ENCODE data around the gene MADD. TPM values are rescaled to one million over a fixed set of nuclear protein-coding genes. Genes with fewer than 3 reads are reported as not detected.
A peak's percentile ranks its signal among the peaks of the same experiment; 100 is the strongest.

The MADD gene
- 10 to 100 TPM; 36.9 to 53.8 (median 39.4) TPM for polyA plus RNA-seq (ENCODE audit: insufficient read length in 4 of 4)

- DNase-seq (ENCODE audit: low read depth in 4 of 4, low spot score in 3 of 4) = peak; percentile 52 to 67 (median 64)
Measured at GRCh38 chr11:47269829-47270305, at the start of gene MADD. MADD (plus strand) TSS chr11:47270133.

GRCh38 chr11:47220401-47220821 is 49.5 kb upstream of the MADD start:
- DNase-seq (ENCODE audit: low read depth in 4 of 4, low spot score in 3 of 4) = no peak

GRCh38 chr11:47222696-47223095 is 47.2 kb upstream of the MADD start:
- DNase-seq (ENCODE audit: low read depth in 4 of 4, low spot score in 3 of 4) = no peak

- DNase-seq (ENCODE audit: low read depth in 4 of 4, low spot score in 3 of 4) = no peak
Measured at GRCh38 chr11:47225552-47226400, 44.2 kb upstream of the MADD start.

- DNase-seq (ENCODE audit: low read depth in 4 of 4, low spot score in 3 of 4) = no peak
Measured at GRCh38 chr11:47229161-47229560, 40.8 kb upstream of the MADD start.

- DNase-seq (ENCODE audit: low read depth in 4 of 4, low spot score in 3 of 4) = no peak
Measured at GRCh38 chr11:47233051-47233450, 36.9 kb upstream of the MADD start.

GRCh38 chr11:47233989-47234668 is 35.8 kb upstream of the MADD start:
- DNase-seq (ENCODE audit: low read depth in 4 of 4, low spot score in 3 of 4) = no peak

GRCh38 chr11:47234669-47235100 is 35.2 kb upstream of the MADD start:
- no peak for DNase-seq (ENCODE audit: low read depth in 4 of 4, low spot score in 3 of 4)

GRCh38 chr11:47235163-47235562 is 34.8 kb upstream of the MADD start:
- DNase-seq (ENCODE audit: low read depth in 4 of 4, low spot score in 3 of 4) = no peak

GRCh38 chr11:47236482-47236881 is 33.5 kb upstream of the MADD start:
- DNase-seq (ENCODE audit: low read depth in 4 of 4, low spot score in 3 of 4) = no peak

GRCh38 chr11:47239852-47240251 is 30.1 kb upstream of the MADD start:
- no peak for DNase-seq (ENCODE audit: low read depth in 4 of 4, low spot score in 3 of 4)

- no peak for DNase-seq (ENCODE audit: low read depth in 4 of 4, low spot score in 3 of 4)
Measured at GRCh38 chr11:47241841-47242301, 28.1 kb upstream of the MADD start.

- no peak for DNase-seq (ENCODE audit: low read depth in 4 of 4, low spot score in 3 of 4)
Measured at GRCh38 chr11:47242596-47243192, 27.2 kb upstream of the MADD start.

GRCh38 chr11:47243454-47243853 is 26.5 kb upstream of the MADD start:
- no peak for DNase-seq (ENCODE audit: low read depth in 4 of 4, low spot score in 3 of 4)

- no peak for DNase-seq (ENCODE audit: low read depth in 4 of 4, low spot score in 3 of 4)
Measured at GRCh38 chr11:47244448-47245350, 25.2 kb upstream of the MADD start.

- DNase-seq (ENCODE audit: low read depth in 4 of 4, low spot score in 3 of 4) = no peak
Measured at GRCh38 chr11:47245611-47246357, 24.1 kb upstream of the MADD start.

GRCh38 chr11:47247502-47247901 is 22.4 kb upstream of the MADD start:
- no peak for DNase-seq (ENCODE audit: low read depth in 4 of 4, low spot score in 3 of 4)

GRCh38 chr11:47248304-47248663 is 21.6 kb upstream of the MADD start:
- no peak for DNase-seq (ENCODE audit: low read depth in 4 of 4, low spot score in 3 of 4)

- DNase-seq (ENCODE audit: low read depth in 4 of 4, low spot score in 3 of 4) = peak; percentile 76 to 82 (median 80)
Measured at GRCh38 chr11:47248664-47249377, 21.1 kb upstream of the MADD start, which contains the start of gene ACP2. ACP2 (minus strand) TSS chr11:47248814; CDS start chr11:47248789, 25 bp downstream.
